ENCODE data around the gene OR51E2.
"Not testable (repeated sequence)": the region's sequence is repeated elsewhere in the genome, so short reads cannot be mapped to it uniquely, and the experiment has no call there.

OR51E2 gene, protein sequence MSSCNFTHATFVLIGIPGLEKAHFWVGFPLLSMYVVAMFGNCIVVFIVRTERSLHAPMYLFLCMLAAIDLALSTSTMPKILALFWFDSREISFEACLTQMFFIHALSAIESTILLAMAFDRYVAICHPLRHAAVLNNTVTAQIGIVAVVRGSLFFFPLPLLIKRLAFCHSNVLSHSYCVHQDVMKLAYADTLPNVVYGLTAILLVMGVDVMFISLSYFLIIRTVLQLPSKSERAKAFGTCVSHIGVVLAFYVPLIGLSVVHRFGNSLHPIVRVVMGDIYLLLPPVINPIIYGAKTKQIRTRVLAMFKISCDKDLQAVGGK

DNA sequence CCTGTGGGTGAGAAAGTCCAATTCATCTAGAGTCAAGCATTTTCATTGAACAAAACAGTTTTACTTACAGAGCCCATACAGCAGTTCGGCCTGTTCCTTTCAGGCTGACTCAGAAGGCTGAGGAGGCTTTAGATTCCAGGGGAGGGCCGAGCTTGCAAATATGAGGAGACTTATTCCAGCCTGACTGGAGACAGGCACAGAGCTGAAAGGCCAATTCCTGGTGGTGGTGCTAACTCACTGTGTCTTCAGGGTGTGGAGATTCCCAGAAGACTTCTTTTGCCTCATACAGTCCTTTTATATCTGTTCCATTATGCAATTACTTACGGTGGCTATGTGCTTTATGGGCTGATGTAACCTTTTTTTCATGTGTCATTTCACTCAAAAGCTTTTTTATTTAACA, at the start of gene OR51E2:
TSS of gene OR51E2 (minus strand) at position 269 of the 400 bp plus-strand sequence. CDS start 15,142 bp downstream, outside the sequence.
- no peak for DNase-seq (ENCODE audit: low read depth in 3 of 3, low spot score in 1 of 3)

DNA sequence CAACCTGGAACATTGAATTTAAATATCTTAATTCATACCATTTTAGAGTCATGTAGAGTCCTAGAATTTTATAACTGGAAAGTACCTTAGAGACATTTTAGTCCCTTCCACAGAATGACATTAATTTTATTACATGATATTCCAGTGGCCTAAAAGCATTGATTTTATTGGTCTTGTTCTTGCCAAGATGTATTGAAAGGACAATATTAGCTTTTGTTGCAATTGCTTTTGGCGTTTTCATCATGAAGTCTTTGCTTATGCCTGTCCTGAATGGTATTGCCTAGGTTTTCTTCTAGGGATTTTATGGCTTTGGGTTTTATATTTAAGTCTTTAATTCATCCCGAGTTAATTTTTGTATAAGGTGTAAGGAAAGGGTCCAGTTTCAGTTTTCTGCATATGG, 43.1 kb upstream of the OR51E2 start:
- DNase-seq (ENCODE audit: low read depth in 3 of 3, low spot score in 1 of 3) = no peak

DNA sequence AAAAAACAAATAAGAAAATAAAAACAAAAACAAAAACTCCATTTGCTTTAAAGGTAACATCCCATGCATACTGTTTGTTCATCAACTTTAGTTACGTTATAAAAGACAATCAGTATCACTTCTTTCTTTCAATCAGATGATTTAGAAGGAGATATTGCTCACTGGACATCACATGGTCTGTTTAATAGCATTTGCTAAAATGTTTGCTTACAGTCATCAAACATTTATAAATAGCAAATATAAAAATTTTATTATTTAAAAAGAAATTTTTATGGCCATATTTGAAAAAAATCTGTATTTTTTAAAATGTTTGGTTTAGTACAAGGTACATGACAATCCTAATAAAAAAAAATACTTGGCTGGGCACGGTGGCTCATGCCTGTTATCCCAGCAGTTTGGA, 29.5 kb upstream of the OR51E2 start:
- DNase-seq (ENCODE audit: low read depth in 3 of 3, low spot score in 1 of 3) = no peak

DNA sequence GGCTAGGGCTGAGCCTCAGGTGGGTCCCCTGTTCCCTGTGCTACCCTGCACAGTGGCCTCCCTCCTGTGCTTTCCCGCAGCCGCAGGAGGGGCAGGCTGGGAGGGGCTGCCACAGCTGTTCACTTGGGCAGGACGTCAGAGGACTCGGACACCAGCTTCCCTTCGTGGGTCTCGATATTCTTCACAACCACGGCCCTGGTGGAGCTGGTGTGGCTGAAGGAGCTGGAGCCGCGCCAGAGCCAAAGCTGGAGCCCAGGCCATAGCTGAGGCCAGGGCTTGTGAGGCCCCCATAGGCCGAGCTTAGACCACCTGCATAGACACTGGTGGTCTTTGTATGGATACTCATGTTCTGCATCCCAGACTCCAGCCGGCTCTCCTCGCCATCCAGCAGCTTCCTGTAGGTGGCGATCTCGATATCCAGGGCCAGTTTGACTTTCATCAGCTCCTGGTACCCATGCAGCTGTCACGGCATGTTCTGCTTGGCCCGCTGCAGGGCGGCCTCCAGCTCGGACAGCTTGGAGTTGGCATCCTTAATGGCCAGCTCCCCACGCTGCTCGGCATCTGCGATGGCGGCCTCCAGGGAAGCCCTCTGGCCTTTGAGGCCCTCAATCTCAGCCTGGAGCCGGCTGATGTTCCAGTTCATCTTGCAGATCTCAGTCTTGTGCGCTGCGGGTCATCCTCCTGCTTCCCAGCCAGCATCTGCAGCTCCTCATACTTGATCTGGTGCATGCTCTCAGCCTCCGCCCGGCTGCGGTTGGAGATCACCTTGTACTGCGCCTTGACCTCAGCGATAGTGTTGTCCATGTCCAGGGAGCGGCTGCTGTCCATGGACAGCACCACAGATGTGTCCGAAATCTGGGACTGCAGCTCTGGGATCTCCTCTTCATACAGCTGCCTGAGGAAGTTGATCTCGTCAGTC, 25.2 kb upstream of the OR51E2 start:
- not testable (repeated sequence) for DNase-seq (ENCODE audit: low read depth in 3 of 3, low spot score in 1 of 3)

DNA sequence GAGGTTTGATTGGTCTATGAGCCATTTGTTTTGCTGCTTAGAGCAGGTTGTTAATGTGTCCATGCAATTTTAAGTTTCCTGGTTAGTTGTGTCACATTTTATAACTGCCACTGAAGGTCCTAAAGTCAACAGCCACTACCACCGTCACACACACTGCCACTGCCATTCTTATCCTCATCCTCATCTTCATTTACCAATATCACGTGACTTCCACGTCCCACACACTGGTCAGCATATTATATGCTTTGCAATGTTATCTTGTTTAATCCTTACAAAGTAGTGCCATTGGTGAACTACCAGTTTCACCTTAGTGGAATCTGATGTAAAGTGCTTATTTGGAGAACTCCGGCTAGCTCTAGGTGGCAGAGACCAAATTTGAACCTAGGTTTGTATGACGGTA, 16.6 kb upstream of the OR51E2 start:
- DNase-seq (ENCODE audit: low read depth in 3 of 3, low spot score in 1 of 3) = no peak

DNA sequence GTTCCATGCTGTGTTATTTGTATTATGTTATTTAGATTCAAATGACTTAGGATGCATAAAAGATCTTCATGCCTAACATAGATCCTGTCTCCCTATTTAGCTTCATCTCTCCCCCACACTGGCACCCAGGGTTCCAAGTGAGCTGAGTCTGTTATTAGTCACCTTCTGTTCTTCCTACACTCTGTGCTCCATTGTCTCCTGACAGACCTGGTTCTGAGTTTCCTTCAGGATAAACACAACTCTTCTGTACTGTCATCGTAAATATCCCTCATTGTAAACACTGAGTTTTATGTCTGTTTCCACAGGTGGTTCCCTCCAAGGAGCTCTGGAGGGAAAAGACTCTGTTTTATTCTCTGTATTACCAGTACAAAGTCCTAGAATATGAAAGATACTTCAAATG, 15.6 kb upstream of the OR51E2 start:
- no peak for DNase-seq (ENCODE audit: low read depth in 3 of 3, low spot score in 1 of 3)

DNA sequence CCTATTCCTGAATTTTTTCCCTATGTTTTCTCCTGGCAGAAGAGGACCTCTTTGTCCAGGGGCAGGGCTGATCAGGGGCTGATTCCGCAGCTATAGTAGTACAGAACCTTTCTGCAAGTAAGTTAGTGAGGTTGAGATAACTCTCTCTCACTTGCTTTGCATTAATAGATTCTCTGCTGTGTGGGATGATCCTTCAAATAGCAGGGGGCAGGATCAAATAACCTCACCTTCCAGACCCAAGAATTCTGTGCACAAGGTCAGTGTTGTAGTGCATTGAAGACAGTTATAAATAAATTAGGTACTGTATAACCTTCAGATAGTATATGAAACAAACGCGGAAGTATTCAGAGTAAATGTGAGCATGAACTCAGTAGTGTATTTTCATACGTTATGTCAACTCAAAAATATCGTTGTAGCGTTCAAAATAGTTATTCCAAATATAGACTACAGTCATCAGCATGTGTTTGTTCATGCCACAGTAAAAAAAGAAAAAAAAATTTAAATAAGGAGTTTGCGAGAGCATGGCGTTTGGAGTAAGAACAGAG, 7.2 kb upstream of the OR51E2 start:
- no peak for DNase-seq (ENCODE audit: low read depth in 3 of 3, low spot score in 1 of 3)

DNA sequence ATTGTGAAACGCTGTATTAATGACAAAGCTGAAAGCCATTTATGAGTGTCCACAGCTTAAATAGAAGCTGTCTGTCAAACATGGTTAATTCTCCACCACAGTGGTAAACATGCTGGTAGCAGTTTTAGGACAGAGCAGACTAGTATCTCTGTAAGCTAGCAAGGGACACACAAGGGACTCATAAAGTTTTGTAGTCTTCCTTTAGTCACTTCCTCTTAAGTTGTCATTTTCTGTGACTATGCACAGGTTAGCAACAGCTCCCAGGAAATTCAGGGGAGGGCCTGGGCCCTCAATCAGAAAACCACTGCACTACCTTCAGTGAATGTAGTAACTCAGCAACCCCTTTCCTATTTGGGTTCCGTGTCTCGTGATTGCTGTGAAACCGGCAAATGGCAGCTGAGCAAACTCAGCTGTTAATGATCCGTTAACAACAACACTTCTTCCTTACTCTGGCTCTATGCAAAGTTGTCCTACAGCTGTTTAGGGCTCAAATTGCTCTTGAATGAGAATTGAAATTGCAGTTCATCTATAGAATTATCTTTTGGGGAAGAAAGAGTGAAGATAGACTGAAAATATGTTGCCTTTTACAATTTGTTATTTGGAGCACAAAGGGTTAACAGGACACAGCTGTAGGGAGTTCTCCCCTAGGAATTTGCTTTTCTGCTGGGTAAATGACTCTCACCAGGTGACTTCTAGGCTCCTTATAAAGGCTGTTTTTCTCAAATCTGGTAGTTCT, 6.6 kb upstream of the OR51E2 start, which contains the start of gene MMP26:
TSS of gene MMP26 (plus strand) at position 731 of the 736 bp plus-strand sequence.
- no peak for DNase-seq (ENCODE audit: low read depth in 3 of 3, low spot score in 1 of 3)

DNA sequence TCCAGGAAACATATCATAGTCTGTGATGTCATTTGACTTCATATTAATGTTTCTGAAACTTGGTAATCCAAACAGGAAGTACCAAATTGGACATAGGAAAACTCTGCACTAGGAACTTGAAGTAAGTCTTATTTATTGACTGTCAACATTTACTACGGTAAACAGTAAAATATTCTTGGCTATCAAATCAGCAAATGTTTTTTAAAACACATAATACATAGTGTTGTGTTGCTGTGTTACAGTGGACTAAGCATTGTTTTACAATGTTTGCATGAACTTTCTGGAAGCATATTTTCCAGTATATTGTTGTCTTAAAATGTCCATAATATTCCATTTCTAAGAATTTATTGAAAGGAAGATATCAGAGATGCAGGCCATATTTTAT, 2.8 kb upstream of the OR51E2 start:
- DNase-seq (ENCODE audit: low read depth in 3 of 3, low spot score in 1 of 3) = no peak

DNA sequence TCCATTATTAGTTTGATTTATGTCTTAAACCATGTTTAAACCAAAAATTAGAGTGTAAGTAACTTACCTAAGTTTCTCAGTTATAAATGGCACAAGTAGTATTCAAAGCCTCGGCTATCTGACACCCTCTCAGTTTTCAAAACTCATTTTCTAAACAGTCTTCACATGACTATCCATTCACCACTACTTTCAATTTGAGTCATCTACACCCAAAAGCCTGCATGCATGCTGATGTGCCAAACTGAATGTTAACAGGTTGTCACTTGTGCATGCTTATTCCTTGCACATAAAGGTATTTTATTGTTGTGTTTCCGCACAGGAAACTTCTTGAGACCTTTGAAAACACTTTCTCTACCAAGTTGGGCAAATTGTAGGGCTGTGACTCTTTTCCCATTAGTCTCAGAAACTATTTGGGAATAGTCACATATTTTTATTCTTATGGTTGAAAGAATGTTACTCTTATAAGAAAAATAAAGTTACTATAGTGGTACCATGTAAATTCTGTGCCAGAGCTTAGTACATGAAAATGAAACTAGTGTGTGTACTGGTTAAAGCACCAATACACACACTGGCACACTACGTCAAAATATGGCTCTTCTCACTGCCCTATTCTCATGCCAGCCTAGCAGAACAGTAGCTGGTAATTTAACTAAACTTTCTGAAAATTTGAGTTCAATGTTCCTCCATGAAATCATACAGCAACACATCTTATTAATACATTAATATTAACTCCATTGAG, 2.2 kb upstream of the OR51E2 start:
- no peak for DNase-seq (ENCODE audit: low read depth in 3 of 3, low spot score in 1 of 3)

DNA sequence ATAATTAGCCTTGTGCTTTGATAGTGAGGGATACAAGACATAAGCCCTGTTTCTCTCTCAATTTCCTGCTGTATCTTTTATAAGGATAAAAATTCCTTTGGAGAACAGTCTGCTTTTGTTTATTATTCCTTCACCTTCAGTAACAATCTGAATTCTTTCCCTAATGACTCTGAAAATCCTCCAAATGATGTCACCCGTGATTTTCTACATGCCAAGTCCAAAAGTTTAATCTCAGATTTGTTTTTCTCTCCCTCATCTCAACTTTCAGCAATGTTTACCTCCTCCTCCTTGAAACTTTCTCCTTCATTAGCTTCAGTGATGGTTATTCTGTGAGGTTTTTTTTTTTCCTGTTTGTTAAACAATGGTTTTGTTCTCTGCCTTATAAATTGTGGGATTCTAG, 2.2 kb downstream of the OR51E2 start:
- DNase-seq (ENCODE audit: low read depth in 3 of 3, low spot score in 1 of 3) = no peak

DNA sequence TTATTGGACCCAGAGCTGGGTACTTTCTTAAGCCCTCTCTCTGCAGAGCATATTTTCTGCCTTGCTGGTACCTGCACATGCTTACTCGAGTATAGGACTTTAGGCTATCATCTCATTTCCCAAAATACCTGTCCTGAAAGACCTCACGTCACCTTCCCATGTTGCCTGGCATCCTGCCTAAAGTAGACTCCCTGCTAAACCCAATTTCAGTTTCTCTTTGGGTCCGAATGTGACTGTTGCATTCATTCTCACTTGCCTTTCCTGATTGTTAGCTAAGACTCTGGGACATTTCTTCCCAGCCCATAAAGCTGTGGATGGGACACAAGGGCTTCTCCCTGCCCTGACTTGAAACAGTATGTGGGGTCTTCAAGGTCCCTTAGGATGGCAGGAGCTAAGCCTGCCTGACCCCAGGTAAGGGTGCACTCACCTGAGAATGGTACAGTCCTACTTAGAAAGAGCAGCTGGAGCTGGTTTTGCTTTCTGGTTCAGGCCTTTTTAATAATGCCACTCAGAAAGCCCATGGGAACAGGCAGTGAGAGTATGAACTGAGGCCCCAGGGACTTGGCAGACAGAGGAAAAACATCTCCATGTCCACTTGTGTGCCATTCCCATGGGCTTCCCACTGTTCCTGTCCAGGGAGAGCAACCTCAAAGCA, 12.9 kb downstream of the OR51E2 start:
- DNase-seq (ENCODE audit: low read depth in 3 of 3, low spot score in 1 of 3) = no peak

DNA sequence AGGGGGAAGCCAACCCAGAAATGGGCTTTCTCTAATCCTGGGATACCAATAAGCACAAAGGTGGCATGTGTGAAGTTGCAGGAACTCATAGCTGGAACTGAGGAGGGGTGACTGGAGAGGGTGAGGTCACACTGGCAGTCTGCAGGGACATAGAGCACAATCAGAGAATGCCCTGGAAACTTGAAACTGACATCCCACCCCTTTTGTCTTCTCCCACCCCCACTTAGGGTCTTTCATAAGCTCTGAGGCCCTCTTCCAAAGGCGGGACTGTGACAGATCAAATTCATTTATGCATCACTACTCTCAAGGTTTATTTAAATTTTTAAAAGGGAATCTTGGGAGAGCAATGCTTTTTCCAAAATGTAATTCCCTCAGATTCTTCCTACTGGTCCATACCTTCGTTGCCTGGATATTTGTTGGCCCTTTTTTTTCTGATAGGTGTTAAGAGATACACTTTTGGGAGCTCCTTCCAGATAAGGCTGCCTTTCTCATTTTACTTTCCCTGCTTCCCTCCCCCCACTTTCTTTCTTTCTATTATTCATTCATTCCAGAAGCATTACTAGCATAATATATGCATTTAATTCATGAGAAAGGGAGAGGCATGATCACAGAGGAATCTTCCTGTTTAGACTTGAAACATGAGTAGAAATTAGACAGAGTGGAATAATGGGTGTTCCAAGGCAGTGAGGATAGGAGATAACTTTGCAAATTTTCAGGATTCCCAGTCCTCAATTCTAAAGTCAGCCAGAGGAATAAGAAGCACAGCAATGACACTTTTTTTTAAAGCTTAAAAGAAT, 14.8 kb downstream of the OR51E2 start:
- no peak for DNase-seq (ENCODE audit: low read depth in 3 of 3, low spot score in 1 of 3)

DNA sequence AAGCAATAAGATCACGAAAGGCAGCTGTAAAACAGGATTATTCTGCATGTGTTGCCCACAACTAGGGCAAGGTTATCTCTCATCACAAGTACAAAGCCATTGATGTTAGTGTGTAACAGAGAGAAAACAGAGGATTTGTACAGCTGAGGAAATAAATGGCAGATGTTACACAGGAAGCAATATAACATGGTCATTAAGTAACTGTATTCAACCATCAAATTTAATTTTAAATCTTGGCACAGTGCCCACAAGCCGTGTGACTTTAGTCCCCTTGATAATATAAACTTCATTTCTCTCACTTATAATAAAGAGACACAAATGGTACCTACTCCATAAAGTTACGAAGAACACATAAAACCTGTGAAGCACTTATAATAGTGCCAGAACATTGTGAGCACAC, 17.3 kb downstream of the OR51E2 start:
- no peak for DNase-seq (ENCODE audit: low read depth in 3 of 3, low spot score in 1 of 3)

DNA sequence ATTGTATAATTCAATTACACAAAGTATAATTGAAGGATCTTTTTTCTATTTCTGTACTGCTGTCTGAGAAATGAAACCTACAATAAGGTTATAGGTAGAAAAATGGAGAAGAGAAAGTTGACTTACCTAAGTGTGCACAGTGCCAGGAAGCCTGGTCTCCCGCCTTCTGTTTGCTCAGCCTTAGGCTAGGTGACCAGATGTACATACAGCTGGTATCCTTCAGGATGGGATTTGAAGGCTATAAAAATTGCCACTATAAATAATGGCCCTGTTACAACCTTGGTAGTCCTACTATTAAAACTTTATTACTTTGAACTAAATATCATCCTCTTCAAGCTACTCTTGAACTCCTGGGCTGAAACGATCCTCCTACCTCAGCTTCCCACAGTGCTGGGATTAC, 19.7 kb downstream of the OR51E2 start:
- DNase-seq (ENCODE audit: low read depth in 3 of 3, low spot score in 1 of 3) = no peak

DNA sequence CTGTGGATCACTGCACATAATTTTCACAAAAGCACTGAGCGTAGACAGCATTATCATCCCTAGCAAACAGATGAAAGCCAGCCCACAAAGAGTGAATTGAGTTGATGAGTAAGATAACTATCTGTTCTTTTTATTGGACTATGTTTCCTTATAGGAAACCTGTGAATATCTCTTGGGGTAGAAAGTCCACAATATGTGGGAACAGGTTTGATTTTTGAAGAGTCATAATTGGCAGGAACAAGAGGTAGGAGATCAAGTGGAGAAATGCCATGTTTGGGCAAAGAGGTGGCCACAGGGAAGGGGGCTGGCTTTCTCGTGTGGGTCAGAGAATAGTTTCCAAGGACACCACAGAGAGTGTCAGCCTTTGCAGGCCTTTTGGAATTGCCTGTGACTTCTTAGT, 23.9 kb downstream of the OR51E2 start:
- no peak for DNase-seq (ENCODE audit: low read depth in 3 of 3, low spot score in 1 of 3)

DNA sequence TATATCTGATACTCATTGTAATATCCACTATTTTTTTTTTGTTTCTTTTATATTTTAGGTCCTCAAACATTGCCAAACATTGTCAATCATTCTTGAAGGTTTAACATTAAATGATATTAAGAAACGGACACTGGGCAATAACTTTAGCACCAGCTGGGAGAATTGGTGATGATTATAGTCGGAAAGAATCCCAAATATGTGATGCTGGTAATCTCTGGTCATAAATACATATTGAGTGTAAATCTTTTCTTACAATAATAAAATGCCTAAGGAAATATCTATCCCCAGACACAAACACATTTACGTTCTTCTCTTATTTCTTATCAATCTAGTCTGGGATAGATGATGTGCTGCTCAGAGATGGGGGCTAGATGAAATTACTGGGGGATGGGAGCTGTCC, 25.2 kb downstream of the OR51E2 start:
- no peak for DNase-seq (ENCODE audit: low read depth in 3 of 3, low spot score in 1 of 3)

DNA sequence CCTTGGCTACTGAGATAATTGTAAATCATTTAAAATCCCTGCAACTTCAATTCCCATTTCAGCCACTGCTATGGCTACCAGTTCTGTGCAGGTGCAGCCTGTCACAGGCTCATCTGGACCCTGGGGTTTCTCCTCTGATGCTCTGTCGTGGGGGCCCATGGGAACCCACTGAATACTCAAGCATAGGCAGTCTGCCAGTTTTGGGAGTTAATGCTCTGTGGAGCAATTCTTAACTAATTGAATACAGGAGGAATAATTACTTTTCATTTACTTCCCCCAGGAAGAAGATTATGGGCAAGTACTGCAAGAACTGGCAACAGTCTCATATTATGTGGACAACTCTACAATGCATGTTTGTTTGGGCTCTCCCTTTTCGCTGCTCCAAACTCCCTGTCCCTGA, 25.9 kb downstream of the OR51E2 start:
- DNase-seq (ENCODE audit: low read depth in 3 of 3, low spot score in 1 of 3) = no peak

DNA sequence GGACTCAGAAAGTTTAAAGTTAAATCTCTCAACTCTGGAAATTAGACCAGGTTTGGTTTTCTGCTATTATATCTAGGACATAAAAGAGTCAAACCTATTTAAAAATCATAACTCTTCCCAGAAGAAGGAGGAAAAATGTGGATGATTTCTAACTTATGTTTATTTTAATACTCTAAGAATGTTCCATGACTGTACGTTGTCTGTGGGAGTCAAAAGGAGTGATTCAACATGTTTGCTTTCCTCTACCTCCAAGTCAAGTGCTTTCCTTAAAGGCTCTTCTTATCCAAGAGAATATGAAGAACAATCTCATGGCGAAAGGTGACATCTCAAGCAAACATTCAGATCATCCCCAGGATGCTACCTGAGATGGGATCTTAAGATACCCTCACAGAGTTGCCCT, 32.2 kb downstream of the OR51E2 start:
- no peak for DNase-seq (ENCODE audit: low read depth in 3 of 3, low spot score in 1 of 3)
